Hepatic stellate cell (primary cell): ENCODE results near the gene TNN.

ENCODE experiments used
- DNase-seq: peaks from one replicate; pipeline ENCODE4 v3.0.0; 2011; ENCODE audit warnings: low spot score

The TNN gene

DNA sequence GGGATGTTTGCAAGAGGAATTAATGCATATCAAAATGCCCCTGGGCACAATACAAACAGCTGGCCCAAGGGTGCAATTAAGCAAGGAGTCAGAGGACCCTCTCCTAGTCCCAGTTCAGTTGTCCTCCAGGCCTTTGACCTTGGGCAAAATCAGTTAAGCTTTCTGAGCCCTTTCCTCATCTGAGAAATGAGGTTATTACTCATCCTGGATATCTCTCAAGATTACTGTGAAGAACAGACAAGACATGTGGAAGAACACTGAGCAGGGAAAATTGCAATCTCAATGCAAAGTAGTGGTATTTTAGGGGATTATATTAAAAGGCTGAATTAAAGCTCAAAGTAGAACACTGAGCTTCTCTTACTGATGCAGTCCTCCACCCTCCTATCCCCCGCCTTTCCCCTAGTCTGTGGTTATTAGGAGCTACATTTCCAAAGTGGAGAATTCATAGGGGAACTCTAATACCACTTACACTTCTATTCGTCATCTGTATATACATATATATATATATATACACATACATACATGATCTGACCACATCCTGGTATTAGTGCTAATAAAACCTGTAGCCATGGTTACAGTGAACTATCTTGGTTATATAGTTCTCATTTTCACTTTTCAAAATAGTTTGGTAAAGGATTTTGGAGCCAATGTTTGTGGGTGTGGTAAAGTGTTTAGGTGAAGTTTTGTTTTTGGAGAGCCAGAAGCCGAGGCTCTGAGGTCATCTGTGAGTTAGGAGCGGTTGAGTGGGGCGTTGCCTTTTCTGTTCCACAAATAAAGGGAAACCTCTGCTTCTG, 106.9 kb downstream of the TNN start:
- DNase-seq = no peak

DNA sequence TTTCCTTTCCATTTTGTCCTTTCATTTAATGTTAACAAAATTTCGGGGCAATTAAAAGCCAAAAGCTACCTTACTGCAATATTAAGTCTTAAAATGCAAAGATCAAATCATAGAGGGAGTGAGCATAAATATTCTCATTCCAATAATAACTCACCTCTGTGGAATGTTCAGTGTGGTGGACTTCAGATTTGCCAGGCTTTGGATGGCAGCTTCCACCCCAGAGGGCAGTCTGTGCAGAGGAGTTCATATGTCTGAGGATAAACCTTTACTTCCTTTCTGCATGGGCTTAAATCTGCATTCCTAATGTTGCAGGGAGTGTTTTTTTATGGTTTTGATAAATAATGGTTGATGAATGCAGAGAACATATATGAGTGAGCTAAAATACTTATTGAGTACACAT, 108.6 kb downstream of the TNN start:
- no peak for DNase-seq

DNA sequence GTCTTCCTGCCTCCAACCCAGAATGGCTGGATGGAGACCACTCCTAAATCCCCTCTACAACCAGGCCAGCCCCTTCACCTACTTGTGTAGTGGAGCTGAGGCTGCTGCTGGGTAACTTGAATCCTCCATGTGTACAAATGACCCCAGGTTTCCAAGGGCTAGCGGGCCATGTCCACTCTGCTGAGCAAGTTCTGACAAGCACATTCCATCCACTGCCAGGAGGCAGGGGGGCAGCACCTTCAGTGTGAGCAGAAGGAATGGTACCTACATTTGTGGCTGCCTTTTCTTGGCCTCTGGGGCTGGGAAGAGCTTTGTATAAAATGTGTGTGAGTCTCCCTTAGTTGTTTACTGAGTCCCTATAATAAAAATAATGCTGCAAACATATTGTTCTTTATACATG, 110.4 kb downstream of the TNN start:
- no peak for DNase-seq

DNA sequence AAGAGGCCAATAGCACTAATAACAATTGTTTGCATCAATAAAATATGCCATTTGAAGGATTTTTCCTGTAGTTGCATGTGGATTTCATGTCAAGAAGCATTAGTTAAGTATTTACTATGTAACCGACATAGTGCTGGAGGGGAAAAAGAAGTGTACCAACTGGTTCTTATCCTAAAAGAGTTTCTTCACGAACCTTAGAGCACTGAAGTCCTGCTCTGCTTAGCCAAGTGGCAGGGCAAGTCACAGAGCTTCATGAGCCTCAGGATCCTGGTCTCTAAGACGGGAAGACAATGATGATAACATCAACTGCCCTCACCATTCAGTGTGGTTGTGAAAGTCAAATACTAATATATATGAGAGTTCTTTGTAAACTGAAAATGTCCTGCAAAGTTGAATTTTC, 110.8 kb downstream of the TNN start:
- no peak for DNase-seq

DNA sequence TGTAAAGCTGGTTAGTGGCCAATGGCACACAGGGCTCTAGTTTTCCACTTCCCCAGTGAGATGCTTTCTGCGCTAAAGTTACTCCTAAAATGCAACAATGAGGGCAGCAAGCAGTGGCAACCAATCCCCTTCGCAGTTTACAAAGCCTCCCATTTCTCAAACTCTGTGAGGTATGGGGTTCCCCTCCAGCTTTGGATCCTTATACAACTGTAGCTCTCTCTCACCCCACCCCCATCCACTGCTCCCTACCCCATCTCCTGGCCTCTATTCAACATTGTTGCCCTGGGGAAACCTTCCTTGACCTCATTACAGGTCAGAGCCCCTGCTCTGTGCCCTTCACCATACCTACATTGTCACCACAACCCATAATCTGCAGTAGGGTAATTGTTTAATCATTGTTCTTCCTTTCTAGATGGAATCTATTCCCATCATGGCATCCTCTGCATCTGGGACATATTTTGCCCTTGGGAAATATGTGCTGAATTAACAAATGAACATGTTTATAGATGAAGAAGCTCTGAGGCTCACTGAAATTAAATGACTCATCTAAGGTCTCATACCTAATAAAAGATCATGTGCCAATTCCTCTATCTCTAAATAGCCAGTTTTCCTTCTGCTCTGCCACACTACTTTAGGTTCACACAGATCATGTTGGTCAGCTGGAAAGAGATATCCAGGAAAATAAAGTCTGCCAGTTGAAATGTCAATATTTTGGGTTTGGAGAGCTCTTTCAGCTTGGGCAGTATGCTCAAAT, 112.4 kb downstream of the TNN start:
- no peak for DNase-seq

DNA sequence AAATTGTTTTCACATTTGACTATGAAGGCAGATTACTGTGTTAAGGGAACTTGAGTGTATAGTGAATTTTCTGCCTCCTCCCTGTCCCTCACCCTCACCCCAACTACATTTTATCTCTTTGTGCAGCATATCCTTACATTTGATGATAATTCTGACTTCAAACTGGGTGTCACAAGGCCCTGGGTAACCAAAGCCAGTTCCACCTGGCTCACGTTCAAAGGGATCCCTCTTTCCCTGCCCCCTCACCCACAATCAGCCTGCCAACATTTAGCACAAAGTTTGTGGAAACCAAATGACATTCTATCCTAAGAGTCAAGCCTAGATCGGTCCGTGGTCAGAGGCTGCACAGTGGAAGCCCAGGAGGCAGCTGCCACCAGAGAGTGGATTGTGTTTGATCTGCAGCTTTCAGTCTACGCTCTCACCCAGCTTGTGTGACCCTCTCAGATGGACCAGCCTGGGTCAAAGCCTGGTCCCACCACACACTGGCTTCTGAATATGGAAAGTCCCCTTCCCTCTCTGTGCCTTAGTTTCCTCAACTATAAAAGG, 114.6 kb downstream of the TNN start:
- no peak for DNase-seq

DNA sequence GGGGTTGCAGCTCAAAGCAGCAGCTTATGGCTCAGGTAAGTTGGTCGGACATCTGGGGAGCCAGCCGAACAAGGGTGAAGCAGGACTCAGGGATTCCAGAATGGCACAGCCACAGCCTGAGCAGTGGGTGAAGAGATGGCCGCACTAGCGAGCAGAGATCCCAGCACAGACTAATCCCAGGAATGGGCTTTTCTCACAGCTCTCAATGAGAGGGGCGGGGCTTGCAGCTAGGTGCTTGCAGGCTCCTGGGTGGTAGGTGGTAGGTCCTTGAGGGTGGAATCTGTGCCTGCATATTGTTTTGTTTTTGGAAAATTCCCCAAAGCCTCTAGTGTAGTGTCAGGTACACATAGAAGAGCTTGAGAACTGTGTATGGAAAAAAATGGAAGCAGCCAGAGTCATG, 116.0 kb downstream of the TNN start:
- no peak for DNase-seq

DNA sequence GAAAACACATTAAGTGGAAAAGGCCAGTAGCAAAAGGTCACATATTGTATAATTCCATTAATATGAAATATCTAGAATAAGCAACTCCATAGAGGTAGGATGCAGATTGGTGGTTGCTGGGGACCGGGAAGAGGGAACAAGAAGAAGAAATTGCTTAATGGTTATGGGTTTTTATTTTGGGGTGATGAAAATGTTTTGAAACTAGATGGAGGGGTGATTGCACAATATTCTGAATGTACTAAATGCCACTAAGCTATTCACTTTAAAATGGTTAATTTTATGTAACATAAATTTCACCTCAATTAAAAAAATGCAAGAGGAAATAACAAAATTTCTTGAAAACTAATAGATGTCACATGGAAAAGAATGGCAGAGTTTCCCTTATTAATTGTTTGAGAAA, 118.3 kb downstream of the TNN start:
- DNase-seq = no peak

DNA sequence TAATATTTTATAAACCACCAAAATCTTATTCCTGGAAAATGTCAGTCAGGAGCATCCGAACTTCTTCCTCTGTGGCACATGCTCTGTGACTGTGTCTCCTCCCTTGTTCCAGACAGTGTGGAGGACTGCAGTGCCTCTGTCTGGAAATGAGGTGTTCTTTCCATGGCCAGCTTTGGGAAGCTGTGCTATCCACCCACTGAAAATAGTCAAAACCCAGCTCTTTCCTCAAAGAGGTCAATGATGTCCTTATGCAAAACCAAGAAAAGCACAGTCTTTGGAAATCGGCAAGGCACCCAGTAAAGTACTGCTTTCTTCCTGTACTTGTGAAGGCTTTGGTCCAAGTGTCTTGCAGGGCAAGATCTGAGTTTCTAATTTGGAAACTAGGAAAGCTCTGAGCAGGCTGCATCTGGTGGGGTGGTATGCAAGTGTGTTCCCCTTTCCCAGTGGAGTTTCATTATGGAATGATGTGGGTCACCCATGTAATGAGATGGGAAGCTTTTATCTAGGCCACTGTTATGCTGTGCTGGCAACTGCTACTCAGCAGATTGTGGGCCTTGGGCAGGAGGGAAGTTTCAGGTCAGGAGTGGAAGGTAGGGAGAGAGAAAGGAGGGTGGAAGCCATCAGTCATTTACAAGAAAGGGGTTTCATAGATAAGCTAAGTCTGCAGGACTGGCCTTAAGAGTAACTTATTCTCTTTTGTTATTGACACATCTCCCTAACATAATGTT, 119.0 kb downstream of the TNN start:
- no peak for DNase-seq

DNA sequence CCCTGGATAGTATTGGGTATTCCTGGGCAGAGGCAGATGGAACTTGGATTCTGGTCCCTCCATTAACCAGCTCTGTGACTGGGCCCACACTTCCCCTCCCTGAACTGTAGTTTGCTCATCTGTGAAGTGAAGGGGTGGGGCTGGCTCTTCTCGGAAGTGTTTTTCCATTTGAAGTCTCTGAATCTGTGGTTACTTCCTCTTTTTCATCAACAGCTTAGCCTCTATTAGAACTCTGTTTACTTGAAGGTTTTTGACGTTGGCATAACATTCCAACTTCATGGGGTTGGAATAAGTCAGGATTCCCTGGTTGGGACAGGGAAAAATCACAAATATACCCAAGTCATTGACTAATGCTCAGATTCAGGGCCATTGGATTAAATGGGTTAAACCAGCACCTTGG, 121.3 kb downstream of the TNN start:
- DNase-seq = no peak

DNA sequence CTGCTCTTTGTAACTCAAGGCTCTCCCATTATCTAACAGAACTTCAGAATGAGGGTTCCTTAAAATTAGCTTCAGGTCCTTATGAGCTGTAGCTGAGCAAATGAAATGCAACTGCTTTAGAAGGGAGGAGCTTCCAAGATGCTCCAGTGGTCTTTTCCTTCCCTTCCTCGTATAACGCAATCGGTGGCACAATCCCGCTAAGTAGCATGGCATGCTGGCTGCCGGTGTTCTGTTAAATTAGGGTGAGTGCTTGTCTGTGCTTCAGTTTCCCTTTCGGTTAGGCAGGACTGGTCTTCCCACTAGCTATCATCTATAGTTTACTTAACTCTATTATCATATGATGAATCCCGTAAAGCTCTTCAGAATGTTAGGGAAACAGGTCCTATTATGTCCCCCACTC, 124.0 kb downstream of the TNN start:
- peak; percentile 39 for DNase-seq

DNA sequence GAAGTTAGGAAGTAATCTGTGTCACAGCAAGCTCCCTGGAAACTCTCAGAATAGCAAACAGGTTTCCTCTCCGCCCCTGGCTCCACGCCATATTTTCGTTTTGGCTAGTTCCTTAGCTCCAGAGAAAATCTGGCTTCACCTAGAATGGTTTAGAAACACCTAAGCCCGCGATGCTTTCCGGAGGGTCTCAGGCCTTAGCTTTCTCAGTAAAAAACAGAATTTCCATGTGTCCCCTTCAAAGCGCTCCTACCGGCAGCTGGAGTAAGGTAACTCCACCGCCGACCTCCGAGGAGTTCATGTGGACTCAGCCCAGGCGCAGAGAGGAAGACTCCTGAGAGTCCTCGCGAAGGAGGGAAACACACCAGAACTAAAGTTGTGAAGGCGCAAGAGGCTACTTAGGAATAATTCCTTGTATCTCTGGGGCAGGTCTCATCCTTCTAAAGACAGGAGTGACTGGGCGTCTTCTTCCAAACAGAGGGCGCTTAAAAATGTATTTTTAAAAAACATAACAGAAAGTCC, 124.5 kb downstream of the TNN start:
- peak; percentile 33 for DNase-seq

DNA sequence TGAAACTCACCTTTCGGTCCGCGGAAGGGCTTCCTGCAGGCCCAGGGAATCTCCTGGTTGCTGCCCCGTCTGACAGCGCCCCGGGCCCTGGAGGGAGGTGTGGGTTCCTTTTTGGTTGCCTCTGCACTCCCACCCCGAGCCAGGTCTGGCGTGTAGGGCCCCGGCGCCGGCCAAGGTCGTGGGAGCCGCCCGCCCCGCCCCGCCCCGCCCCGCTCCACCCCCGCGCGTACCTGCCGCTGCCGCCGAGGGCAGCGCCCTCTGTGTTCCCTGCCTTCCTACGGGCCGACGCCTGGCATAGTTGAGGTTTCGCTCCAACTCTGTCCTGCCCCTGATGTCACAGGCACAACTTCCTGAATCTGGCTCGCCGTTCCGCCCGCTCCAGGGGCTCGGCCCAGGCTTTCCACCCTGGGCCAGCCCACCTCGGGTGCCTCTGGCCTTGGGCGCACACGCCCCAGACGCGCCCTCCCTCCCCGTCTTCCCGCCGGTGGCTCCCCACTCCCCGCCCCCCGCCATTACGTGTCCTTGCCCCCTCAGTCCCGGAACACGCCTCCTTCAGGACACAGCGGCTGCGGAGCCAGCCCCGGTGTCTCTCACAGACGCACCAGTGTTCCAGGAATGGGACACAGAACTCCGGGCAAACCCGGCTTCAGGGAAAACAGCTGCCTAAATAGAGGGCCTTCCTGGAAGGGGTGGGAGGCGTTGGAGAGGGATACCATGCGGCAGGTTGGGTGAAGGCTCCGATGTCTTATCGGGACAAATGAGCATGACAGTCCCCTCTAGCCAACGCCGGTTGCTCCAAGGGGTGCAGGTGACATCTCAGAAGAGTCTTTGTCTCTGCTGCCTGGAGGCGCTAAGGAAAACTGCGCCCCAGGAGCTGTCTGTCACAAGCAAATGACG, 125.2 kb downstream of the TNN start, which contains the start of gene KIAA0040:
TSS of gene KIAA0040 (minus strand) at position 147 of the 897 bp plus-strand sequence. CDS start 31,763 bp downstream, outside the sequence.
- peak; percentile 60 for DNase-seq

DNA sequence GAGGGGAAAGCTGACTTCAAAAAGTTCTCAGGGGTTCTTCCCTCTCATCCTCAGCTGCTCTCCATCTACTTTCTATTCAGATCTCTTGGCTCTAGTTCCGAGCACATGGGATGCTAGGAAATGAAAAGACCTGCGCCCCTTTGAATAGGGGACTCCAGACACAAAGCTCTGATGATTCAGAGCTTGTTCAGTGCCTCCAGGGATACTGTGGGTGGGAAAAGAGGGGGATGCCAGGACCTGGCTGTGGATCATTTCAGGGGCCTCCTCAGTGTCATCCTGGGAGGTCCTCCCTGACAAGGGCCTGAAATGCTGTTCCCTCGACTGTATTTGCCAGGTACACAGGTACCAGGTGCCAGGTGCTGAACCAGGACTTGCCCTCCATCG, 125.9 kb downstream of the TNN start:
- DNase-seq = peak; percentile 22

DNA sequence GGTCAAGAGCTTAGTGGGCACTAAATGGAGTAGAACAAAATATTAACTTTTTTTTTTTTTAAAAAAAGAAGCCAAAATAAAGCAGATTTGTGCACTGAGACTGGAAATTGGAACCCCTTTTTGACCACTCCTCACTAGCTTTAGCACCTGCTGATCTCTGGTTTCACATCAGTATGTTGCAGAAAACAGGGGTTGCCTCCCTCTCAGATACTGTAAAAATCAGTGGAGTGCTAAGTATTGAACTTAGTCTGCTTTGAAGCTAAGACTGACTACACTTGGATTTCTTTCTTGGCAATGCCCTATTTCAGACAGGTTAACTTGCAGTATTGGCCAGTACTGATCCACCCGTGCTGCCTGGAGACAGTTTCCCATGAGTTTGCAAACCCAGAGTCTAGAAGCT, 127.6 kb downstream of the TNN start:
- DNase-seq = no peak

DNA sequence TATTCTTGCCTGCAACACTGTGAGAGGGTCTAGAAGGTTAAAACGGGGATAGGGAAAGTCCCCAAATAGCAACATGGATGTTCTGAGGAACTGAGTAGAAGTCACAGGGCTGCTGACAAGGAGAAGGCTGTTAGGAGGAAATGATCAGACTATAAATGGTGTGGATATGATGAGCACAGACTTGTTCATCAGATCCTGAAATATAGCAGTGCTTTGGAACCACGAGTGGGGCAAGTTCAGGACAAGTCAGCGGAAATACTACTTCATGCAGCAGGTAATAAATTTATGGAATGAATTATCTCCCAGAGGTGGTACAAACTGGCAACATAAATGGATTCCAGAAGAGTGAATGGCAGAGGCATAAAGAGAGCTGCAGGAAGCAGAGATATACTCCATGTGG, 128.2 kb downstream of the TNN start:
- no peak for DNase-seq

DNA sequence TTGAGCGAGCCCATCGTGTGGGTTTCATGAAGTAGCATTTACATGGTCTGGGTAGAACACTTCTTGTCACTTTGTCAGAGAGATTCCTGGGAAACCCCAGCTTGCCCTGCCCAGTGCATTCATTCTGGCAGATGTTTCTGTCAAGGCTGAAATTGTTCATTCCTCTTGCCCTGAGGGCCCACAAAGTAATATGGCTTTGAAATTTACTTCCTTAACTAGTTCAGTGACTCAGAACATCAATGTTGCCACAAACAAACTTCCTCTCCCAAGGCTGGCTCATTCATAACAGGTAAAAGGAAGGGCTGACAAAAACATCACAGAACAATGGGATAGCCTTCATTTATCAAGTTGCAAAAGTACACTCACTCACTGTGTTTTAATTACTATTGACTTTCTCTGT, 129.9 kb downstream of the TNN start:
- no peak for DNase-seq
